NOMO-1 treated with dmso at 0.1 percent for 144 hours (cell line): ENCODE measurements around the gene DENND6A.
"Not testable (repeated sequence)": the region's sequence is repeated elsewhere in the genome, so short reads cannot be mapped to it uniquely, and the experiment has no call there.

Experiments used
- DNase-seq: peaks from one replicate; lab custom pipeline; 2025; ENCODE audit not compliant: unreplicated experiment; lab: John Stamatoyannopoulos, UW

The DENND6A gene

GRCh38 chr3:57644740-57645139, 48.1 kb downstream of the DENND6A start:
- no peak for DNase-seq

DNA sequence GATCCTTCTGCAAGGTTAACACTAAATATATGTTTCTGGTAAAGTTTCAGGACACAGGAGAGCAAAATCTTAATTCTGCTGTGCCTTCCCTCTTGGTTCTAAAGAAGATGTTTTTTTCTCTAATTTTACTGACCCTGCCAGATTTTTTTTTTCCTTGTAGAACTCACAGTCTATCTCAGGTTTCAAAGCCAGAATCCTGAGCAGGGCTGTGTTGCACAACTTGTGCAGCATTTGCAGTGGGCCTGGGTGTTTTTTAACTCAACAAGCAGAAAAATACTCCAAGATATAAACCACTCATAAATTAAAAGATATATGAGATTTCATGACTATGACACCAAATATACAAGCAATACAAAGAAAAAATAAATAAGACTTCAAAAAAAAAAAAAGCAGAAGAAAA, 55.5 kb downstream of the DENND6A start:
- no peak for DNase-seq

- not testable (repeated sequence) for DNase-seq
Measured at GRCh38 chr3:57634259-57634658, 58.6 kb downstream of the DENND6A start.

DNA sequence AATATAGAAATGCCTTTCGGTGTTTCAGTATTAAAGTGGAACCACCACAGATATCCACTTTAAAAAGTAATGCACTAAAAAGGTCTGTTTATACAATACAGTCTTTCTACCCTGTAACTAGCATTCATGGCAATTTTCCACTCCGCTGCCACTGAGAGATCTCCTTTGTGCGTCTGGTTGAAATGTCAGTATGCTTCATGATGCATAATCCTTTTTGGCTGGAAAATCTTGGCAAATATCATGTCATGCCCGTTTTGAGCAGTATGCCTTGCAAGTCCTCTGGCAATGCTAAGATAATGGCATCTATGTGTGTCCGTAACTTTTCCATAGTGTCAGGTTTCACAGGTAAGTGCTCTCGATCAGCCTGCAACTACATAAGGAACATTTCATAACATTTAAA, 64.9 kb downstream of the DENND6A start:
- no peak for DNase-seq

DNA sequence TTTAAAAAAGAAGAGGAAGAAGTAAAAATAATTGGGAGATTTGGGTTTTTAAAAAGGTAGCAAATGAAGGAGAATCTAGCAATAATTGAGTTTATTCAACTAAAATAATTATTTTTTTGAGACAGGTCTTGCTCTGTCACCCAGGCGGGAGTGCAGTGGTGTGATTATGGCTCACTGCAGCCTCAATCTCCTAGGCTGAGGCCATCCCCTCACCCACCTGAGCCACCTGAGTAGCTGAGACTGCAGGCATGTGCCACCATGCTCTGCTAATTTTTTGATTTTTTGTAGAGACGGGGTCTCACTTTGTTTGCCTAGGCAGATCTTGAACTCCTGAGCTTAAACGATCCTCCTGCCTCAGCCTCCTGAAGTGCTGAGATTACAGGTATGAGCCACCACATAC, 68.1 kb downstream of the DENND6A start:
- DNase-seq, result no peak

- DNase-seq, result no peak
Measured at GRCh38 chr3:57622362-57622761, 70.5 kb downstream of the DENND6A start.

GRCh38 chr3:57617739-57618138, 75.1 kb downstream of the DENND6A start:
- DNase-seq, result no peak

GRCh38 chr3:57616233-57616632, 76.6 kb downstream of the DENND6A start:
- no peak for DNase-seq

GRCh38 chr3:57611870-57612269, 81.0 kb downstream of the DENND6A start:
- DNase-seq, result not testable (repeated sequence)

DNA sequence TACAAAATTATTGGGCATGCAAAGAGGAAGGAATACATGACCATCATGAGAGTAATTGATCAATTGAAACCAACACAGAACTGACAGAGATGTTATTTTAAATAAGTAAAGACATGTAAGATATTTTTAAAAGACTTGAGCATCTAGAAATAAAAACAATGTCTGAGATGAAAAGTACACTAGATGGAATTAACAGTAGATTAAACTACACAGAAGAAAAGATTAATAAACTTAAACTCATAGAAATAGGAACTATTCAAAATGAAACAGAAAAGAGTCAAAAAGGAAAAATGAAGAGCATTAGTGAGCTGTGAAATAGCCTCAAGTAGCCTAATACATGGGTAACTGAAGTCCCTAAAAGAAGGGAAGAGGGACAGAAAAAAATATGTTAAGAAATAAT, 87.2 kb downstream of the DENND6A start:
- no peak for DNase-seq

GRCh38 chr3:57604971-57605370, 87.9 kb downstream of the DENND6A start:
- DNase-seq, result no peak

DNA sequence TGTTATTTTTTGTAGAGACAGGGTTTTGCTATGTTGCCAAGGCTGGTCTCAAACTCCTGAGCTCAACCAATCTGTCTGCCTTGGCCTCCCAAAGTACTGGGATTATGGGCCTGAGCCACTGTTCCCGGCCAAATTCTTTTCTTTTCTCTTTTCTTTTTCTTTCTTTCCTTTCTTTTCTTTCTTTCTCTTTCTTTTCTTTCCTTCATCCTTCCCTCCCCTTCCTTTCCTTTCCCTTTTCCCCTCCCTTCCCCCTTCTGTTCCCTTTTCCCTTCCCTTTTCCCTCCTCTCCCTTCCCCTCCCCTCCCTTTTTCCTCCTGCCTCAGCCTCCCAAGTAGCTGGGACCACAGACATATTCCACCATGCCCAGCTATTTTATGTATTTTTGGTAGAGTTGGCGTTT, 92.7 kb downstream of the DENND6A start:
- no peak for DNase-seq

GRCh38 chr3:57598765-57599360, 94.0 kb downstream of the DENND6A start:
- no peak for DNase-seq

DNA sequence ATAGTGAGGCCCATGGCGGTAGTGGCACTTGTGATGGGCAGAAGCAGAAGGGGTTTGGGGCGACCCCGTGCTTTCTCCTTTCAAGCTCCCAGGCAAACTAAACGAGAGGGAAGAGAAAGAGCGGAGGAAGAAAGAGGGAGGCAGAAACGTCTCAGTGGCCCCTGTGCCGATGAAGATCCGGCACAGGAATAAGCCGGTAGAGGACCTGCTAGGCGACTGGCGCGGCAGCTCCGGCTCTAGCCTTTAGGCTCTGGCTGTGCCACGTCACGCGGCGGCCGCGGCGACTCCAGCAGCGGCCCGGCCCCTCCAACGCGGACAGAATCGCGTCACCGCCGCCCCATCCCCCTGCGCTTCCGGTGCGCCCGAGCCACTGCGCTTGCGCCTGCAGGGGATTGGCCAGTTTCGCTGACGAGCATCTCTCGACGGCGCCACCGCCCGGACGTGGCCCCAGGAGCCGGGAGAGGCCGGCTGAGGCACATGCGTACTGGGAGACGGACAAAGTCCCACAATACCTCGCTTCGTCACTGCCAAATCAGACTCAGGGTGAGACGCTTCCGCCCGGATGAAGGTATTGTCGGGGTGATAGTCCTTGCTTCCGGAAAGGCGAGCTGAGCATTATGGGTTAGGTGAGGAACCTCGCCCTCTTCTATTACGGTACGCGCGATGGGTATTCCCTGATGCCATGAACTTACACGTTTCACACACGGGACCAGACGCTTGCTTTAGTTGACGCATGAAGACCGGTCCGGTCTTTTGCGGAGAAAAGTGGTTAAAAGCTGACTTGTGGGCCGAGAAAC, 95.6 kb downstream of the DENND6A start, which contains the start of gene ARF4:
ARF4 (minus strand) TSS at position 218 of the 797 bp plus-strand sequence; CDS start at position 14, 204 bp downstream.
- DNase-seq, result peak; percentile 99

DNA sequence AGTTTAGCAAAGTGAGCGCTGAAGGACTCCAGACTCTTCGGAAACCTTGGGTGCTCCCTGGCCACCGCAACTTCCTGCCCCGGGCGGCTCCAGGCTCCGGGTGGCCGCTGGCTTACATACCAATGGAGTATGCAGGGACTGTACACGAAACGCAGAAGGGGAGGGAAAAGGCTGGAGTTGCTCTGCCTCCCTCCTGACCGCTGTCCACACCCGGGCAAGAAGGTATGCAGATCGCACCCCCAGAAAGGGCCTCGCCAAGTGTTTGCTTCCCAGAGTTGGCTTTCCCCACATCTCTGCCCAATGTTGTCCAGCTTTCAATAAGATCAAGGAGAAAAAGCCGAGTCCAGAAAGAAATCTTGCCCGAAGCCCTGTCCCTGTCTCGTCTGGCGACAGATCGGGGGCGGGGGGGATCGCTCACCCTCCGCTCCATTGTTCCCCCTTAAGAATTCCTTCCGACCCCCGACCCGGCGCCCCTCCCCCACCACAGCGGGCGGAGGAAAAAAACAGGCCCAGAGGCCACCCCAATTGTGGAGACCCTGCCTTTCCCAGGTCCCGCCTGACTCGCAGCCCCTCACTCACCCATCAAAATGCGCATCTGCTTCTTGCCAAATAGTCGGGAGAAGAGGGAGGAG, 96.3 kb downstream of the DENND6A start:
- peak; percentile 55 for DNase-seq

GRCh38 chr3:57594576-57594975, 98.3 kb downstream of the DENND6A start:
- DNase-seq, result no peak

DNA sequence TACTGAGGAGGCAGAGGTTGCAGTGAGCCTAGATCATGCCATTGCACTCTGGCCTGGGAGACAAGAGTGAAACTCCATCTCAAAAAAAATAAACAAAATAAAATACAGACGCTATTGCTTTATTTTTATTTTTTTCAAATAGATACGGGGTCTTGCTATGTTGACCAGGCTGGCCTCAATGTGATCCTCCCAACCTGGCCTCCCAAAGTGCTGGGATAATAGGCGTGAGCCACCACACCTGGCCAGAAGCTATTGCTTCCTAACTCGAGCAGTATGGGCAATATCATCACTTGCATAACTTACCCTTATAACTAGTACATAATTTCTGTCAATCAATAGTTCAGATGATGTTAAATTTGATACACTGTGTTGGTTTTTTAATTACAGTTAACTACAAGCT, 98.7 kb downstream of the DENND6A start:
- no peak for DNase-seq

- DNase-seq, result no peak
Measured at GRCh38 chr3:57592306-57592705, 100.6 kb downstream of the DENND6A start.

- DNase-seq, result no peak
Measured at GRCh38 chr3:57587905-57588304, 105.0 kb downstream of the DENND6A start.

- no peak for DNase-seq
Measured at GRCh38 chr3:57586778-57587177, 106.1 kb downstream of the DENND6A start.

DNA sequence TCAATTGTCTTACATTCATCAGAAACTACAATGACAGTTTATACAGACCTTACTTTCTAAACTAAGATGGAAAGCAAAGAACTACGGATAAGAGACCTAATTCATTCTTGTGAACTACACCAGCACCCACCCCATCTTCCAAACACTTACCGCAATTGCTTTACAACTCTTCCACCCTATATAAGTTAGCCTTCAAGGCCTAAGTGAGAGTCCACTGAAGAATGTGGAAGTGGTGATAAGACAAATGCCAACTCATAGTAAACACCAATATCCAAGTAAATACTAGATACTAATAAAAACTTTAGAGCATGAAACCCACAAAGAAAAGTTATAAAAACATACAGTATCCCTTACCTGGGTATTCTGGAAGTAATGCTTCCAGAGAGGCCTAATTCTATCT, 109.3 kb downstream of the DENND6A start:
- DNase-seq, result no peak
